Peyer's patch (tissue), 4 donors: Measurements from ENCODE around the gene SLC7A6. TPM values are rescaled to one million over a fixed set of nuclear protein-coding genes. Genes with fewer than 3 reads are reported as not detected.

ENCODE experiments used
- DNase-seq, 3 donors: peaks; one replicate each; pipeline ENCODE4 v3.0.0-alpha.2; 2017 to 2019
- H3K27ac ChIP-seq, 4 donors: fragments of 200-600 bp; sonication (generic); one replicate each; pipeline ENCODE4 v1.5.1; 2016 to 2019
- H3K27me3 ChIP-seq, 2 donors: fragments of 200-600 bp; sonication (generic); one replicate each; pipeline ENCODE4 v1.5.1; 2019
- H3K36me3 ChIP-seq, 3 donors: fragments of 200-600 bp; sonication (generic); one replicate each; pipeline ENCODE4 v1.5.1; 2016 to 2019
- H3K4me1 ChIP-seq, 4 donors: fragments of 200-600 bp; sonication (generic); one replicate each; pipeline ENCODE4 v1.5.1; 2016 to 2019
- H3K4me3 ChIP-seq, 4 donors: fragments of 200-600 bp; sonication (generic); 1 replicate in 3 of 4; 2 replicates in 1 of 4; pipeline ENCODE4 v1.5.1; 2016 to 2019; ENCODE audit warnings: mild to moderate bottlenecking in 1 of 4
- H3K9me3 ChIP-seq, 4 donors: fragments of 200-600 bp; sonication (generic); one replicate each; pipeline ENCODE4 v1.5.1; 2016 to 2019; ENCODE audit warnings: mild to moderate bottlenecking in 1 of 4
- POLR2A ChIP-seq, 2 donors: fragments of 450-650 bp; IDR thresholded peaks; one replicate each; pipeline ENCODE4 v1.5.1; 2017; ENCODE audit warnings: antibody characterized with exemption in 2 of 2, mild to moderate bottlenecking in 2 of 2, moderate library complexity in 2 of 2
- total RNA-seq, 4 donors: library from RNA; depleted of rRNA; stranded (reverse); fragments of >200 nt; gene quantifications; one replicate each; pipeline ENCODE4 v1.1.0, GENCODE V29; 2016
- TF ChIP-seq, protein P1 (sequence below), 6 experiments: fragments of 450-650 bp in 4 of 6; fragments of 200-600 bp in 2 of 6; sonication (generic) in 1 of 6; IDR thresholded peaks; one replicate each; pipeline ENCODE4 v1.5.1; 2017 to 2019; ENCODE audit warnings: antibody characterized with exemption in 6 of 6, mild to moderate bottlenecking in 3 of 6, moderate library complexity in 1 of 6

SLC7A6 gene
- total RNA-seq, 4 donors from 2014 or later, result 19.9 to 83.3 (median 46.4) TPM

DNA sequence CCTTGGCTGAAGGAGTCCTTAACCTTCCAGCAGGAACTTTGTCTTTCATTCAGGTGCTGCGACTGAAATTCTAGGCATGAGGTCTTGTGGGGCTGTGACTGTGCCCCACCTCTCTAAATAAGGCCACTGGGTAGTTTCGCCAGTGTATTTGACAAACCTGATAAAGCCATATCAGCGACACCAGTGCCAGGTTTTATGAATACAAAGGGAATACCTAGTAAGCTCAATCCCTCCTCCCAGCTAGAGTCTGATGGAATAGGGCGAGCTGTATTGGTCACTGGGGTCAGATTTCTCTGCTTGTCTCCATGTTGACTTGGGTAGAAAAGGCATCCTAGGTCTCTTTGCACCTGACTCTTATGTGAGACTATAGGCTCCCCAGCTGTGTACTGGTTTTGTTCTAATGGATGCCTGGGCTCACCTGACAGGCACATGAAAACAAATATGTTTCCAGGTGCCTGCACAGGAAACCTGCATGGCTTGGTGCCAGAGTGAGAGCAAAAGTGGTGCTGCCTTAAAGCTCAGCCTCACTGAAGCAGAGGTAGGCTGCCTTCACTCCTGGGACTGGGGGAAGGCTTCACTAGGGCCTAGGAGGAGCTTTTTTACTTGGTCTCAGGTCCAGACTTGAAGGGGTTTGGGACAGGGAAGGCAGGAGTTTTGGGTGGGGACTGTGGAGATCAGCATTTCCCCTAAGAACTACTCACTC, 8.3 kb downstream of the SLC7A6 start:
- Histone ChIP-seq H3K4me3 (no peak overlapping the region), H3K4me1 (peaks cover 0 to 34% (median 17%) of the 10 kb centered on the region in 4 donors), H3K36me3 (peaks cover 0 to 16% (median 0%) of the 10 kb centered on the region in 3 donors), H3K27ac (peak overlapping the region in 3 of 4 donors; percentile 34 to 67 (median 53)), H3K9me3 (no peaks in the 10 kb centered on the region), H3K27me3 (no peaks in the 10 kb centered on the region)
- peak in 2 of 3 donors; percentile 77 to 85 for DNase-seq
- TF ChIP-seq POLR2A (IDR thresholded peaks at IDR 0.05), result no peak
- TF ChIP-seq, protein P1, sequence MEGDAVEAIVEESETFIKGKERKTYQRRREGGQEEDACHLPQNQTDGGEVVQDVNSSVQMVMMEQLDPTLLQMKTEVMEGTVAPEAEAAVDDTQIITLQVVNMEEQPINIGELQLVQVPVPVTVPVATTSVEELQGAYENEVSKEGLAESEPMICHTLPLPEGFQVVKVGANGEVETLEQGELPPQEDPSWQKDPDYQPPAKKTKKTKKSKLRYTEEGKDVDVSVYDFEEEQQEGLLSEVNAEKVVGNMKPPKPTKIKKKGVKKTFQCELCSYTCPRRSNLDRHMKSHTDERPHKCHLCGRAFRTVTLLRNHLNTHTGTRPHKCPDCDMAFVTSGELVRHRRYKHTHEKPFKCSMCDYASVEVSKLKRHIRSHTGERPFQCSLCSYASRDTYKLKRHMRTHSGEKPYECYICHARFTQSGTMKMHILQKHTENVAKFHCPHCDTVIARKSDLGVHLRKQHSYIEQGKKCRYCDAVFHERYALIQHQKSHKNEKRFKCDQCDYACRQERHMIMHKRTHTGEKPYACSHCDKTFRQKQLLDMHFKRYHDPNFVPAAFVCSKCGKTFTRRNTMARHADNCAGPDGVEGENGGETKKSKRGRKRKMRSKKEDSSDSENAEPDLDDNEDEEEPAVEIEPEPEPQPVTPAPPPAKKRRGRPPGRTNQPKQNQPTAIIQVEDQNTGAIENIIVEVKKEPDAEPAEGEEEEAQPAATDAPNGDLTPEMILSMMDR (IDR thresholded peaks at IDR 0.05), result no peak

DNA sequence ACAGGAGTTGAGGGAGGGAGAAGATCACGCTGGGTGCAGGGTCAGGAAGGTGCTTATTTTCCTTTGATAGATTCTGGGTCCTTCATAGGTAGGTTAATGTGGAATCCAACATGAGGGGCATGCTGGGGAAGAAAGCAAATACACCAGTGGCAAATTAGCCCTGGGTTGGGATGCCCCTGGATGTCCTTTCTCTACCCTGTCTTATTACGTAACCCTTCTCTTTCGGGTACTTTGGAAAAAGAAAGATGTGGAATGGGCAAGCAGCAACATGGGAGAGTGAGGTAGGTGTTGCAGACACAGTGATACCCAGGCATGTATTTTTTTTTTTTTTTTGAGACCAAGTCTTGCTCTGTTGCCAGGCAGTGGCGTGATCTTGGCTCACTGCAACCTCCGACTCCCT, 9.1 kb downstream of the SLC7A6 start:
- Histone ChIP-seq H3K4me1 (peaks cover 0 to 26% (median 13%) of the 10 kb centered on the region in 4 donors), H3K9me3 (no peaks in the 10 kb centered on the region), H3K27me3 (no peaks in the 10 kb centered on the region), H3K27ac (peak overlapping the region in 3 of 4 donors; percentile 16 to 67 (median 53)), H3K4me3 (no peak overlapping the region), H3K36me3 (peaks cover 0 to 16% (median 0%) of the 10 kb centered on the region in 3 donors)
- no peak for DNase-seq
- TF ChIP-seq POLR2A (IDR thresholded peaks at IDR 0.05), result no peak
- TF ChIP-seq, protein P1 (IDR thresholded peaks at IDR 0.05), result no peak

DNA sequence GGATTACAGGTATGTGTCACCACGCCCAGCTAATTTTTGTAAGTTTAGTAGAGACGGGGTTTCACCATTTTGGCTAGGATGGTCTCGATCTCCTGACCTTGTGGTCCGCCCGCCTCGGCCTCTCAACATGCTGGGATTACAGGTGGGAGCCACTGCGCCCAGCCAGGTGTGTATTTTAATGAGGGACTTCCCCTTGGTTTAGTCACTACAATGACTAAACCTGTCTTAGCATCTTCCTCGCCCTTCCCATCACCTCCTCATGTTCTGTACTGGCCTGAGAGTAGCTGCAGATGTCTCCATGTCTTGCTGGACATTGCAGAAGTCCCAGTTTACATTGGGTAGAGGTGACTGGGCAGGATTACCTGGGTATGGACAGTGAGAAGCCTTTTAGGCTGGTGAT, 9.6 kb downstream of the SLC7A6 start:
- Histone ChIP-seq H3K27ac (peak overlapping the region in 3 of 4 donors; percentile 16 to 67 (median 43)), H3K4me1 (peaks cover 0 to 26% (median 11%) of the 10 kb centered on the region in 4 donors)
- TF ChIP-seq, protein P1 (IDR thresholded peaks at IDR 0.05), result no peak
- TF ChIP-seq POLR2A (IDR thresholded peaks at IDR 0.05), result no peak

DNA sequence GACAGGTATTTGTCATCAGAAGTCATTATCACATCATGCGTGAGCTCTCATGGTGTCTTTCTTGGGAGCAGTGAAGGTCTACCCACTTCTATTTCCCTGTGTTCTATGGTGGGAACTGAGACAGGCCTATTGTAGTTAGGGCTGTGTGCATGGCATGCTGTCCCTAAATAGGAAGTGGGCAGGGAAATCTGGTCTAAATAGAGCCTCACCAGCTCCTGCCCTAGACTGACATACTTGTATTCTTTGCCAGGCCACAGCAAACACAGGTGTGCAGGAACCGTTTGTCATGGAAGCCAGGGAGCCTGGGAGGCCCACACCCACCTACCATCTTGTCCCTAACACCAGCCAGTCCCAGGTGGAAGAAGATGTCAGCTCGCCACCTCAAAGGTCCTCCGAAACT, 10.1 kb downstream of the SLC7A6 start:
- H3K4me1 ChIP-seq, result peaks cover 0 to 26% (median 10%) of the 10 kb centered on the region in 4 donors
- no peaks in the 10 kb centered on the region for H3K27me3 ChIP-seq
- no peak overlapping the region for H3K4me3 ChIP-seq
- H3K36me3 ChIP-seq, result peaks cover 0 to 16% (median 0%) of the 10 kb centered on the region in 3 donors
- H3K9me3 ChIP-seq, result no peaks in the 10 kb centered on the region
- H3K27ac ChIP-seq, result peak overlapping the region in 3 of 4 donors; percentile 9 to 67 (median 43)
- TF ChIP-seq, protein P1 (IDR thresholded peaks at IDR 0.05), result no peak
- DNase-seq, result no peak

More for the DNA sequence above, 9.6 kb downstream of the SLC7A6 start:
- peaks cover 0 to 16% (median 0%) of the 10 kb centered on the region in 3 donors for H3K36me3 ChIP-seq
- DNase-seq, result no peak
- H3K4me3 ChIP-seq, result no peak overlapping the region
- H3K9me3 ChIP-seq, result no peaks in the 10 kb centered on the region
- H3K27me3 ChIP-seq, result no peaks in the 10 kb centered on the region

DNA sequence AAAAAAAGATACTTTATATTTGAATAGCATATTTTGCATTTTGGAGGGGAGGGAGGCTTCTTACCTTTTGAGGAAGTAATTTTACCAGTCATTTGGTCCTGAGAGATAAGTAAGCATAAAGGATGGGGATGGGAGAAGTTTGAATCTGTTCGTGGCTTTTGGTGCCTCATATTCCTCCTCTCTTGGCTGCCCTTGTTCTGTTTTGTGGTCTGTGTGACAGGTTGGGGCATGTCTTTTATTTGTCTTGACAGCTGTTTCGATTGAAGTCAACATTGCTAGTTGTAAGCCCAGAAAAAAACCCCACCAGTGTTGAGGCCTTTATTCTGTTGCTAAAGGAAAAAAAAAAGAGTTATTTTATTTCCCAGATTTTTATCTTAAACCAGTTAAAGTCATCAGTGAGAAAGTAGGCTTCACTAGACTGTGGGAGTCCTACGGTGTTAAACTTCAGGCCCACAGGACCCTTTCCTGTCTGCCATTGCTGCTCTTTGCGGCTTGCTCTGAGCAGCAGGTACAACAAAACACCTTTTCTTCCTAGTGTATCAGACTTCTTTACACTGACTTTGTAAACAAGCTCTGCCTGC, 11.4 kb downstream of the SLC7A6 start:
- H3K9me3 ChIP-seq, result no peaks in the 10 kb centered on the region
- H3K27ac ChIP-seq, result peak overlapping the region; percentile 35 to 67 (median 39)
- no peak overlapping the region for H3K4me3 ChIP-seq
- H3K4me1 ChIP-seq, result peaks cover 0 to 26% (median 10%) of the 10 kb centered on the region in 4 donors
- peaks cover 0 to 16% (median 0%) of the 10 kb centered on the region in 3 donors for H3K36me3 ChIP-seq
- TF ChIP-seq, protein P1 (IDR thresholded peaks at IDR 0.05), result no peak
- no peak for TF ChIP-seq POLR2A (IDR thresholded peaks at IDR 0.05)
- H3K27me3 ChIP-seq, result no peaks in the 10 kb centered on the region
- DNase-seq, result peak in 2 of 3 donors; percentile 64 to 74
